Measurements from ENCODE around the gene PRKCQ.

Gene PRKCQ

DNA sequence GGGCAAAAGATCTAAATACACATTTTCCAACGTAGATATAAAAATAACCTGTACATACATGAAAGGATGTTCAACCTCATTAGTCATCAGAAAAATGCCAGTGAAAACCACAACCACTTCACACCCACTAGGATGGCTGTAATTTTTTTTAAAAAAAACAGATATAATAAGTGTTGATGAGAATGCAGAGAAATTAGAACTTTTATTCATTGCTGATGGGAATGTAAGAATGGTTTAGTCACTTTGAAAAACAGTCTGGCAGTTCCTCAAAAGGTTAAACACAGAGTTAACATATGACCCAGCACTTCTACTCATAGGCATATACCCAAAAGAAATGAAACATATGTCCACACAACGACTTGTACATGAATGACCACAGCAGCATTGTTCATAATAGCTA is 32.3 kb upstream of the PRKCQ start:
- H2AFZ ChIP-seq (ENCODE audit: low read length), result no peak overlapping the region
- no peaks in the 10 kb centered on the region for H3K4me1 ChIP-seq (ENCODE audit: insufficient read depth, low read length, severe bottlenecking)
- no peak overlapping the region for H3K9ac ChIP-seq (ENCODE audit: low read length)
- H3K79me2 ChIP-seq (ENCODE audit: insufficient read depth, low read length), result no peaks in the 10 kb centered on the region
- H3K27ac ChIP-seq (ENCODE audit: low read depth, low read length, poor library complexity, severe bottlenecking), result no peak overlapping the region
- H3K9me3 ChIP-seq (ENCODE audit: low read length), result no peaks in the 10 kb centered on the region
- no peak overlapping the region for H3K4me3 ChIP-seq (ENCODE audit: low read depth, low read length, poor library complexity, severe bottlenecking)
- no peaks in the 10 kb centered on the region for H3K27me3 ChIP-seq (ENCODE audit: insufficient read depth, low read length)
- H3F3A ChIP-seq (ENCODE audit: insufficient read depth, low read length), result no peaks in the 10 kb centered on the region
- H3K36me3 ChIP-seq (ENCODE audit: insufficient read depth, low read length), result no peaks in the 10 kb centered on the region
- no peak overlapping the region for H3K4me2 ChIP-seq (ENCODE audit: low read length)
- H3K9me2 ChIP-seq (ENCODE audit: low read depth, low read length), result no peaks in the 10 kb centered on the region
- H4K20me1 ChIP-seq (ENCODE audit: insufficient read depth, low read length), result no peaks in the 10 kb centered on the region
- no peak for TF ChIP-seq EZH2 (IDR thresholded peaks at IDR 0.05; ENCODE audit: borderline replicate concordance, low read length)
- TF ChIP-seq, protein P1, sequence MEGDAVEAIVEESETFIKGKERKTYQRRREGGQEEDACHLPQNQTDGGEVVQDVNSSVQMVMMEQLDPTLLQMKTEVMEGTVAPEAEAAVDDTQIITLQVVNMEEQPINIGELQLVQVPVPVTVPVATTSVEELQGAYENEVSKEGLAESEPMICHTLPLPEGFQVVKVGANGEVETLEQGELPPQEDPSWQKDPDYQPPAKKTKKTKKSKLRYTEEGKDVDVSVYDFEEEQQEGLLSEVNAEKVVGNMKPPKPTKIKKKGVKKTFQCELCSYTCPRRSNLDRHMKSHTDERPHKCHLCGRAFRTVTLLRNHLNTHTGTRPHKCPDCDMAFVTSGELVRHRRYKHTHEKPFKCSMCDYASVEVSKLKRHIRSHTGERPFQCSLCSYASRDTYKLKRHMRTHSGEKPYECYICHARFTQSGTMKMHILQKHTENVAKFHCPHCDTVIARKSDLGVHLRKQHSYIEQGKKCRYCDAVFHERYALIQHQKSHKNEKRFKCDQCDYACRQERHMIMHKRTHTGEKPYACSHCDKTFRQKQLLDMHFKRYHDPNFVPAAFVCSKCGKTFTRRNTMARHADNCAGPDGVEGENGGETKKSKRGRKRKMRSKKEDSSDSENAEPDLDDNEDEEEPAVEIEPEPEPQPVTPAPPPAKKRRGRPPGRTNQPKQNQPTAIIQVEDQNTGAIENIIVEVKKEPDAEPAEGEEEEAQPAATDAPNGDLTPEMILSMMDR (IDR thresholded peaks at IDR 0.05; ENCODE audit: low read length), result no peak

DNA sequence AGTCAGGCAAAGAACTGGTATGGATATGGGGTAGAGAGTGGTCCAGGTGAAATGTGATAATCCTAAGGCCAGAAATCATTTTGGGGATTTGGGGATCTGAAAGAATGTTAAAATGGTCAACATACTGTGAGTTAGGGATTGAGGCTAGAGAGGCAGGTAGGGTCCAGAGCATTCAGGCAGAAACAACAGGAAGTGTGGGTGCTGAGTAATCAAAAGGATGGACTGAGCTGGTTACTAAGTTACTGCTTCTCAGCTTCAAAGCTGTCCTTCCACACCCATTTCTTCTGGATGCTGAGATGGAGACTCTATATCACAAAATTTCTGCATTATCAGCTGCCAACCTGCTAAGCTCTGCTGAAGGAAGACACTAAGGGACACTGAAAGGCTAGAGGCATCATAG is 30.6 kb upstream of the PRKCQ start:
- TF ChIP-seq, protein P1 (IDR thresholded peaks at IDR 0.05; ENCODE audit: low read length), result no peak
- no peak for TF ChIP-seq EZH2 (IDR thresholded peaks at IDR 0.05; ENCODE audit: borderline replicate concordance, low read length)
- no peak overlapping the region for H3K27ac ChIP-seq (ENCODE audit: low read depth, low read length, poor library complexity, severe bottlenecking)
- no peaks in the 10 kb centered on the region for H3K27me3 ChIP-seq (ENCODE audit: insufficient read depth, low read length)
- no peak overlapping the region for H3K9ac ChIP-seq (ENCODE audit: low read length)
- no peaks in the 10 kb centered on the region for H4K20me1 ChIP-seq (ENCODE audit: insufficient read depth, low read length)
- H3K79me2 ChIP-seq (ENCODE audit: insufficient read depth, low read length), result no peaks in the 10 kb centered on the region
- H3K9me2 ChIP-seq (ENCODE audit: low read depth, low read length), result no peaks in the 10 kb centered on the region
- H3F3A ChIP-seq (ENCODE audit: insufficient read depth, low read length), result no peaks in the 10 kb centered on the region
- H3K4me3 ChIP-seq (ENCODE audit: low read depth, low read length, poor library complexity, severe bottlenecking), result no peak overlapping the region
- no peaks in the 10 kb centered on the region for H3K9me3 ChIP-seq (ENCODE audit: low read length)
- H3K4me1 ChIP-seq (ENCODE audit: insufficient read depth, low read length, severe bottlenecking), result no peaks in the 10 kb centered on the region
- no peak overlapping the region for H2AFZ ChIP-seq (ENCODE audit: low read length)
- H3K36me3 ChIP-seq (ENCODE audit: insufficient read depth, low read length), result no peaks in the 10 kb centered on the region
- H3K4me2 ChIP-seq (ENCODE audit: low read length), result no peak overlapping the region

DNA sequence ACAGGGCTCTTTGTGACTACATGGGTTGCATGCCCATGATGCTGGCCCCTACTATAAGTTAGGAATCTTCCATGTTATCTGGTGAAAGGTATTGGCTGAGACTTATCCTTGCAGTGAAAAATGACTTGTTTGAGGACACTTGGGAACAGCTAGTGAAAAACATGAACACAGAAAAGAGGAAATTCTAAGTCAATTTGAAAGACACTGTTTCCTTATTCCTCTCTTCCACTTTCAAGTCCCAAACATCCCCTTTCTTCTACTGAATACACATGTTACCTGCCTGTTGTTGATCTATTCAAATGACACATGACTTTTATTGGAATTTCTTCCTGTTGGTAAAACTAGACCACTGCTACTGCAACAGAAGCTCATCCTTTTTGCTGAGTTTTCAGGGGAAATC is 29.5 kb upstream of the PRKCQ start:
- H2AFZ ChIP-seq (ENCODE audit: low read length), result no peak overlapping the region
- H3K4me1 ChIP-seq (ENCODE audit: insufficient read depth, low read length, severe bottlenecking), result no peaks in the 10 kb centered on the region
- no peaks in the 10 kb centered on the region for H3K79me2 ChIP-seq (ENCODE audit: insufficient read depth, low read length)
- H4K20me1 ChIP-seq (ENCODE audit: insufficient read depth, low read length), result no peaks in the 10 kb centered on the region
- H3K27me3 ChIP-seq (ENCODE audit: insufficient read depth, low read length), result no peaks in the 10 kb centered on the region
- no peak overlapping the region for H3K4me3 ChIP-seq (ENCODE audit: low read depth, low read length, poor library complexity, severe bottlenecking)
- H3K4me2 ChIP-seq (ENCODE audit: low read length), result no peak overlapping the region
- H3K9ac ChIP-seq (ENCODE audit: low read length), result no peak overlapping the region
- H3K27ac ChIP-seq (ENCODE audit: low read depth, low read length, poor library complexity, severe bottlenecking), result no peak overlapping the region
- no peak for TF ChIP-seq EZH2 (IDR thresholded peaks at IDR 0.05; ENCODE audit: borderline replicate concordance, low read length)
- TF ChIP-seq, protein P1 (IDR thresholded peaks at IDR 0.05; ENCODE audit: low read length), result no peak
- no peaks in the 10 kb centered on the region for H3F3A ChIP-seq (ENCODE audit: insufficient read depth, low read length)
- no peaks in the 10 kb centered on the region for H3K9me3 ChIP-seq (ENCODE audit: low read length)
- H3K36me3 ChIP-seq (ENCODE audit: insufficient read depth, low read length), result no peaks in the 10 kb centered on the region
- H3K9me2 ChIP-seq (ENCODE audit: low read depth, low read length), result no peaks in the 10 kb centered on the region
